ENCODE data around the gene CARD10. TPM values are rescaled to one million over a fixed set of nuclear protein-coding genes. Genes with fewer than 3 reads are reported as not detected.
A peak's percentile ranks its signal among the peaks of the same experiment; 100 is the strongest.
"Not testable (repeated sequence)": the region's sequence is repeated elsewhere in the genome, so short reads cannot be mapped to it uniquely, and the experiment has no call there.

CARD10 gene
- total RNA-seq, 1 experiment from 2014 or later, result 14.6 TPM

DNA sequence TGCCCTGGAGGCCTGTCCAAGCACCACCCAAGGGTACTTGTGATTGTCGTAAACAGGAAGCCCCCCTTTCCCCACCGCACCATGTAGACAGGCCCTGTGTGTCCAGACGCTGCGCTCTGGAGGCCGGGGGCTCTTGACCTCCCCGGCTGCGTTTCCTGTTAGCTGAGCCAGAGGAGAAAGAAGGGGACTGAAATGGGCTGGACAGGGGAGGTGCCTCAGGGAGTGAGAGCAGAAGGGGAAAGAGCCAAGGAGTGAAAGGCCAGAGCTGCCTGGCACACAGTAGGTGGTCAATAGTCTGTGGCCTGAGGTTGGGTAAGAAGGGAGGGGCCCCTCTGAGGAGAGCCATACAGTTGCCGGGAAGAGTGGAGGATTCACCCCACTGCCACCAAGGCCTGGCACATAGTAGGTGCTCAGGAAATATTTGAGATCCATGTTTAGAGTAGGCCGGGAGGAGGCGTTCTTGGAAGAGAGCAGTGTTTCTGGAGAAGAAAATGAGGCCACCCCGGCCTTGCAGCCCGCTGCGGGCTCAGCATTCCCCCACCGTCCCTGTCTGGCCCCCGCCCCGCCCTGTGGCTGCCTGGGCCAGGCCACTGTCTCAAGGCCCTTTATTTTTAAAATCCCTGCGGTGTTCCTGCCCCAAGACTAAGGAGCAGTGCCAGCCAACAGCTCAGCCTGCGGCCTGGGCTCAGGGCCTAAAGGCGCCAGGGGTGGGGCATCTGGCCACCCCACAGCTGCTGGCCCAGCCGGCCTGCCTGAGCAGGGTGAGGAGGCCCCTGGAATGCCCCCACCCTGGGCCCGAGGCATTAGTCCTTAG lies 27.4 kb upstream of the CARD10 start:
- DNase-seq (ENCODE audit: low read depth in 1 of 2, low spot score in 2 of 2), result peak in 1 of 2 experiments; percentile 69
- Histone ChIP-seq H3K4me3 (peak overlapping the region; percentile 26; the same call in 1 of the 2 replicates), H3K36me3 (no peaks in the 10 kb centered on the region)

DNA sequence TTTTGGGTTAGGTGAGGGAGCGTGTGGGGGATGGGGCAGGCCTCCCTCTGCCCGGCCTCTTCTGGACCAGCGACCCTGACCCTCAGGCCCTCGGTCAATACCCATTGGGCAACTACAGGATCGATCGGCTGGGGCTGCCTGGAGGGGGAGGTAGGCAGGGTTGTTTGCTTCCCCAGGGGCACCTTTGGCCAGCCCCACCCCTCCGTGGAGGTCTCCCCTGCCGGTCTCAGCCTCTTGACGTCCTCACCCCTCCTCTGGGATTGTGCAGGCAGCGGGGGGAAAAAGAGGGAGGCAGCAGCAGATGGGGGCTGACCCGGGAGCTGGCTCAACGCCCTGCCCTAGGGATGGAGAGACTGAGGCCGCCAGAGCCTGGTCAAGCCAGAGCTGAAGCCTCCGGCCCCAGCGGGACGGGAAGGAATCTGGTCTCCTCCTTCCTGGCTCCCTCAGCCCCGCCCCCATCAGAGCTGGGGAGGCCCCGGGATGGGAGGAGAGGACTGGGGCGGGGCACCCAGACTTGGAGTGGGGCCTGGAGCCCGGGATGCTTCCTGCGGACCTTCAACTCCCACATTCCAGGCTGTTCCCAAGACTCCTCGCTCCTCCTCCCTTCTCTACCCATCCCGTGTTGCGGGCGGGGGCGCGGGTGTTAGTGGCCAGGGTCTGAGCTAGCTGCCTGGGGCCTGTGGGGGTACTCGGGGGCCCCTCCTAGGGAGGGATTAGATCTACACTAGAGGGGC lies 26.7 kb upstream of the CARD10 start:
- Histone ChIP-seq H3K4me1 (replicated peaks) (peaks cover 32% of the 10 kb centered on the region), H3K27me3 (replicated peaks) (no peaks in the 10 kb centered on the region), H3K4me3 (peak overlapping the region; percentile 26), H3K36me3 (no peaks in the 10 kb centered on the region), H3K27ac (peak overlapping the region; percentile 87), H3K9me3 (replicated peaks) (no peaks in the 10 kb centered on the region)
- DNase-seq (ENCODE audit: low read depth in 1 of 2, low spot score in 2 of 2), result peak; percentile 93 to 95

More for the DNA sequence above, 27.4 kb upstream of the CARD10 start:
- H3K9me3 ChIP-seq (replicated peaks), result no peaks in the 10 kb centered on the region
- peaks cover 30% of the 10 kb centered on the region for H3K4me1 ChIP-seq (replicated peaks)
- peak overlapping the region; percentile 87 for H3K27ac ChIP-seq
- H3K27me3 ChIP-seq (replicated peaks), result no peaks in the 10 kb centered on the region

DNA sequence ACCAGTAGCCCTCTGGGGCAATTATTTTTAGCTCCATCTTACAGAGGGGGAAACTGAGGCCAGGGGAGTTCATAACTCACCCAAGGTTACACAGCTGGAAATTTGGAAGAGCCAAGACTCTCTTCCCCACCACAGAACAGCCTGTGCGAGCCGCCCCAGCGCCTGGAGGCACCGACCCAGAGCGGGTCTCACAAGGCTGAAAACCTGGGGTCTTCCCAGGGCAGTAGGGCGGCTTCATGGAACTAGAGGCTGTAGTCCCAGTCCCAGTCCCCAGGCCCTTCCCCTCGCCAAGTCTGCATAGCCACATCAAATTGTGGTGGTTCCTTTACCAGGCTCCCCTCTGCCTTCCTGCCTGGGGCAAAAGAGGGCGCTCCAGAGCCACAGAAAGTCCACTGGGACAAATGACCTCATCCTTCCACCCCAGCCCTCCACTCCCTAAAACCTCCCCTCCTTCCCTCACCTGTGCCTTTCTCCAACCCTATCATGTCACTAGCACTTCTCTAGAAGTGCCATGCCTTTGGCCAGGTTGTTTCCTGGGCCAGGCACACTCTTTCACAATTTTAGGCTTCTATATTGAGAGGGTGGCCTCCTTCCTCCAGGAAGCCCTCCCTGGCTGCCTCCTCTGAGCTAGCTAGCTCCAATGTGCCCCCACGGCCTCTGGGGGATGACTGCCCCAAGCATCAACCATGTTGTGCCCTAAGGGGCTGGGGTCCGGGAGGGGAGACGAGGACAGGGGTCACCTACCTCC lies 25.9 kb upstream of the CARD10 start:
- peaks cover 32% of the 10 kb centered on the region for H3K4me1 ChIP-seq (replicated peaks)
- no peaks in the 10 kb centered on the region for H3K36me3 ChIP-seq
- H3K27ac ChIP-seq, result peak overlapping the region; percentile 87
- no peaks in the 10 kb centered on the region for H3K27me3 ChIP-seq (replicated peaks)
- H3K9me3 ChIP-seq (replicated peaks), result no peaks in the 10 kb centered on the region
- peak; percentile 63 to 76 for DNase-seq (ENCODE audit: low read depth in 1 of 2, low spot score in 2 of 2)
- peak overlapping the region; percentile 26 for H3K4me3 ChIP-seq

DNA sequence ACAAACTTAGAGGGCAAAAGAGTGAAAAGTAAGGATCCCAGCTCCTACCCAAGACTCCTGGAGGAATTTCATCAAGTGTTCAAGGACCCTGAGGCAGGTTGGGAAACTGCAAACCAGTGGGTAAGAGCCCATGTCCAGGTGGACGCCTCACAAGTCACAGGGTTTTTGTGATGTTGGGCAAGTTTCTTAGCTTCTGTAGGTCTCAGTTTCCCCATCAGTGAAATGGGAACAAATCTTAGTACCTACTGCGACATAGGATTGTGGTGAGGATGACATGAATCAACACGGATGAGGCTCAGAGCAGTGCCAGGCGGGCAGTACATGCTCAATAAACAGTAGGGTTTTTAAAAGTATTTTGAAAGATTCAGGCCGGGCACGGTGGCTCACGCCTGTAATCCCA lies 23.7 kb upstream of the CARD10 start:
- Histone ChIP-seq H3K4me1 (replicated peaks) (peaks cover 40% of the 10 kb centered on the region), H3K4me3 (no peak overlapping the region), H3K9me3 (replicated peaks) (no peaks in the 10 kb centered on the region), H3K27ac (no peak overlapping the region), H3K27me3 (replicated peaks) (no peaks in the 10 kb centered on the region), H3K36me3 (no peaks in the 10 kb centered on the region)
- no peak for DNase-seq (ENCODE audit: low read depth in 1 of 2, low spot score in 2 of 2)

DNA sequence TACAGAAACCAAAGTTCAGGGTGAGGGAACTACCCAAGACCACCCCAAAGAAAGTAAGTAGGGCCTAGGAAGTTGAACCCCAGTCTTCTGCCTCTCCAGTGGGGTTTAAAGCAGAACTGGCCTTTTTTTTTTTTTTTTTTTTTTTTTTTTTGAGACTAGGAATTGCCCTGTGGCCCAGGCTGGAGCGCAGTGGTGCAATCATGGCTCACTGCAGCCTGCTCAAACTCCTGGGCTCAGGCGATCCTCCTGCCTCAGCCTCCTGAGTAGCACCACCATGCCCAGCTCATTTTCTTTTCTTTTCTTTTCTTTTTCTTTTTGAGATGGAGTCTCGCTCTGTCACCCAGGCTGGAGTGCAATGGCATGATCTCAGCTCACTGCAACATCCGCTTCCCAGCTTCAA lies 23.2 kb upstream of the CARD10 start:
- DNase-seq (ENCODE audit: low read depth in 1 of 2, low spot score in 2 of 2); H3K27ac ChIP-seq; H3K36me3 ChIP-seq; H3K27me3 ChIP-seq (replicated peaks); H3K4me3 ChIP-seq; H3K9me3 ChIP-seq (replicated peaks): not testable (repeated sequence)
- H3K4me1 ChIP-seq (replicated peaks), result peaks cover 40% of the 10 kb centered on the region

DNA sequence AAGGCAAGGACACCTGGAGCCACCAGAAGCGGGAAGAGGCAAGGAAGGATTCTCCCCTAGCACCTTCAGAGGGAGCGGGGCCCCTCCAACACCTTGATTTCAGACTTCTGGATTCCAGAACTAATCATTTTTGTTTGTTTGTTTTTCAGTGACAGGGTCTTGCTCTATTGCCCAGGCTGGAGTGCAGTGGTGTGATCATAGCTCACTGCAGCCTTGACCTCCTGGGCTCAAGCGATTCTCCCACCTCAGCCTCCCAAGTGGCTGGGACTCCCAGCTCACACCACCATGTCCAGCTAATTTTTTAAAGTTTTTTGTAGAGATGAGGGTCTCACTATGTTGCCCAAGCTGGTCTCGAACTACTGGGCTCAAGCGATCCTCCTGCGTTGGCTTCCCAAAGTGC lies 20.6 kb upstream of the CARD10 start:
- not testable (repeated sequence) for H3K27ac ChIP-seq; H3K27me3 ChIP-seq (replicated peaks); H3K36me3 ChIP-seq; H3K4me3 ChIP-seq; H3K9me3 ChIP-seq (replicated peaks); DNase-seq (ENCODE audit: low read depth in 1 of 2, low spot score in 2 of 2)
- H3K4me1 ChIP-seq (replicated peaks), result peaks cover 16% of the 10 kb centered on the region

DNA sequence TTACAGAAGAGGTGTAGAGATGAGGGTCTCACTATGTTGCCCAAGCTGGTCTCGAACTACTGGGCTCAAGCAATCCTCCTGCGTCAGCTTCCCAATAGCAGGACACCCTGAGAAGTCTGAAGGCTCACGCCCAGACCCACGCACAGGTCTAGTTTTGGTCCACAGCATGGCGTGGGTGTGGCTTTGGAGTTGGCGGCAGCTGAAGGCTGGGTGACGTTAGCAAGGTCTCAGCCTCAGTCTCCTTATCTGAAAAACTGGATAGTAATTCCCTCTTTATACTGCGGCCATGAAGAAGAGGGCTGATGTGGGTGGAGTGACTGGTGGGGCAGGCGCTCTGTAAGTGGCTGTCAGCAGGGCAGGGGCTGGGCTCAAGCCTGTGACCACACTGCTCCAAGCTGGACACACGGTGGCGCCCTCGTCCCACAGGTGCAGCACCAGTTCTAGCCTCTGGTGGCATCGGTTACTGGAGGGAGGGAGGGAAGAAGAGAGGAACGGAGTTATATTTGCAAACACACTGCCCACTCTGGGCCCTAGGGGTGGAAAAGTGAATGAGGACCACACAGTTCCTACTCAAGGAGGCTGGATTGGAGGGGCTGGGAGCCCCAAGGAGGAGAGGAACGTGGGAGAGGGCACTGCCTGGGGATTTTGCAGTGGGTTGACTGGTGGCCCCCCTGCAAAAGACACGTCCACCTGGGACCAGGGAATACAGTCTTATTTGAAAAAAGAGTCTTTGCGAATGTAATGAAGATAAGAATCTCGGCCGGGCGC lies 19.6 kb upstream of the CARD10 start:
- Histone ChIP-seq H3K4me3 (no peak overlapping the region), H3K4me1 (replicated peaks) (peaks cover 24% of the 10 kb centered on the region)
- peak; percentile 76 to 93 for DNase-seq (ENCODE audit: low read depth in 1 of 2, low spot score in 2 of 2)

DNA sequence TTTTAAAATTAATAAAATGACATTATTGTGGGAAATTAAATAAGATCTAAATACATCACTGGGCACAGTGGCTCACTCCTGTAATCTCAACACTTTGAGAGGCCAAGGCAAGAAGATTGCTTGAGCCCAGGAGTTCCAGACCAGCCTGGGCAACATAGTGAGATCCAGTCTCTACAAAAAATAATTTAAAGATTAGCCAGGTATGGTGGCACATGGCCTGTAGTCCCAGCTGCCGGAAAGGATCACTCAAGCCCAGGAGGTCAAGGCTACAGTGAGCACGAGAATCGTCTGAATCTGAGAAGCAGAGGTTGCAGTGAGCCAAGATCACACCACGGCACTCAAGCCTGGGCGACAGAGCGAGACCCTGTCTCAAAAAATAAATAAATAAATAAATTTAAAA lies 15.9 kb upstream of the CARD10 start:
- peaks cover 24% of the 10 kb centered on the region for H3K4me1 ChIP-seq (replicated peaks)
- no peaks in the 10 kb centered on the region for H3K36me3 ChIP-seq
- DNase-seq (ENCODE audit: low read depth in 1 of 2, low spot score in 2 of 2), result no peak
- no peak overlapping the region for H3K27ac ChIP-seq
- H3K27me3 ChIP-seq (replicated peaks), result no peaks in the 10 kb centered on the region
- H3K9me3 ChIP-seq (replicated peaks), result no peaks in the 10 kb centered on the region
- no peak overlapping the region for H3K4me3 ChIP-seq

More for the DNA sequence above, 19.6 kb upstream of the CARD10 start:
- no peak overlapping the region for H3K27ac ChIP-seq
- no peaks in the 10 kb centered on the region for H3K9me3 ChIP-seq (replicated peaks)
- H3K27me3 ChIP-seq (replicated peaks), result no peaks in the 10 kb centered on the region
- no peaks in the 10 kb centered on the region for H3K36me3 ChIP-seq

DNA sequence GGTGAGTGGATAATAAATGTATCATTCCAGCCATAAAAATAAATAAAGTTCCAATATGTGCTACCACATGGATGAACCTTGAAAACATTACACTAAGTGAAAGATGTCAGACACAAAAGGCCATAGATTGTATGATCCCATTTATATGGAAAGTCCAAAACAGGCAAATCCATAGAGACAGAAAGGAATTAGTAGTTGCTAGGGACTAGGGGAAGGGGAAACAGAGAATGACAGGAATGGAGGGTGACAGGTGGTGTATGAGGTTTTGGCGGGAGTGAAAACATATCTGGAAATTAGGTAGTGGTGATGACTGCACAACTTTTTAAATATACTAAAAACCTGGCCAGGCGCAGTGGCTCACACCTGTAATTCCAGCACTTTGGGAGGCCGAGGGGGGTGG lies 15.2 kb upstream of the CARD10 start:
- H3K27ac ChIP-seq, result no peak overlapping the region

DNA sequence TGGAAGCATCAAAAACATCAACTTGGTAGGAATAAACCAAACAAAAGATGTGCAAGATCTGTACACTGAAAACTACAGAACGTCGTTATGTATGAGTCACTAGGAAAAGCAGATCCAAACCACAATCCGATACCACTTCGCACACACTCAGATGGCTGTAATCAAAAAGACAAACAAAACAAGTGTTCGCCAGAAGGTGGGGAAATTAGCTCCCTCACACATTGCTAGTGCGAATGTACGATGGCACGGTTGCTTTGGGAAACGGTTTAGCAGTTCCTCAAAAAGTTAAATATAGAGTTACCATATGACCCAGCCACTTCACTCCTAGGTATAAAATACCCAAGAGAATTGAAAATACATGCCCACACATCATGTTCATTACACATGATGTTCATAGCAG lies 14.8 kb upstream of the CARD10 start:
- Histone ChIP-seq H3K27ac (0 out of 2 replicates have a peak overlapping the region, but pooled peaks have one; percentile 10), H3K9me3 (replicated peaks) (no peaks in the 10 kb centered on the region), H3K36me3 (no peaks in the 10 kb centered on the region), H3K4me1 (replicated peaks) (peaks cover 23% of the 10 kb centered on the region), H3K4me3 (no peak overlapping the region), H3K27me3 (replicated peaks) (no peaks in the 10 kb centered on the region)
- peak in 1 of 2 experiments; percentile 60 for DNase-seq (ENCODE audit: low read depth in 1 of 2, low spot score in 2 of 2)

More for the DNA sequence above, 15.2 kb upstream of the CARD10 start:
- no peak overlapping the region for H3K4me3 ChIP-seq
- no peaks in the 10 kb centered on the region for H3K36me3 ChIP-seq
- no peaks in the 10 kb centered on the region for H3K27me3 ChIP-seq (replicated peaks)
- peaks cover 24% of the 10 kb centered on the region for H3K4me1 ChIP-seq (replicated peaks)
- DNase-seq (ENCODE audit: low read depth in 1 of 2, low spot score in 2 of 2), result no peak
- no peaks in the 10 kb centered on the region for H3K9me3 ChIP-seq (replicated peaks)

DNA sequence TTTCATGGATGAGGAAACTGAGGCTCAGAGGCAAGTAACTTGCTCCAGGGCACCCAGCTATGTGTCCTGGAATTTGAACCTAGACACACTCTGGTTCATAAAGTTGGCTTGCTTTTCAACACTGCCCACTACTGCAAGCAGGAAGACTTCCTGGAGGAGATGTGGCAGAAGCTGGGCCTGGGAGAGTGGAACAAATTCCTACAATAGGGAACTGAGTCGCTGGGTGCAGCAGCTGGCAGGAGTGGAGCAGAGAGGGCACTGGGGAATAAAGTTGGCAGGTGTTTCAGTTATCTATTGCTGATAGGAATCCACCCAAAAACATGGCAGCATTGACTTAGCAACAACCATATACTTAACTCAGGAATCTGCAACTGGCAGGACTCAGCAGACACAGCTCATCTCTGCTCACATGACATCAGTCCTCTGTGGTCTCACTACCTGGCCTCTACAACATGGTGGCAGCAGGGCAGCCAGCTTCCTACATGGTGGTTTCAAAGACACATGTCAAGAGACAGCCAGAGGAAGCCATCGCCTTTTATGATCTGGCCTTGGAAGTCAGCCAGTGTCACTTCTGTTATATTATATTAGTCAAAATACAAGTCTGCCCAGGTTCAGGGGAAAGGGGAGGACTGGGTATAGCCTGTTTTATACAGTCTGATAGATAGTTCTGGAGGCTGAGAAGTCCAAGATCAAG lies 10.6 kb upstream of the CARD10 start:
- Histone ChIP-seq H3K9me3 (replicated peaks) (no peaks in the 10 kb centered on the region), H3K36me3 (no peaks in the 10 kb centered on the region), H3K27ac (no peak overlapping the region), H3K27me3 (replicated peaks) (no peaks in the 10 kb centered on the region), H3K4me3 (no peak overlapping the region), H3K4me1 (replicated peaks) (peaks cover 42% of the 10 kb centered on the region)
- DNase-seq (ENCODE audit: low read depth in 1 of 2, low spot score in 2 of 2), result no peak

DNA sequence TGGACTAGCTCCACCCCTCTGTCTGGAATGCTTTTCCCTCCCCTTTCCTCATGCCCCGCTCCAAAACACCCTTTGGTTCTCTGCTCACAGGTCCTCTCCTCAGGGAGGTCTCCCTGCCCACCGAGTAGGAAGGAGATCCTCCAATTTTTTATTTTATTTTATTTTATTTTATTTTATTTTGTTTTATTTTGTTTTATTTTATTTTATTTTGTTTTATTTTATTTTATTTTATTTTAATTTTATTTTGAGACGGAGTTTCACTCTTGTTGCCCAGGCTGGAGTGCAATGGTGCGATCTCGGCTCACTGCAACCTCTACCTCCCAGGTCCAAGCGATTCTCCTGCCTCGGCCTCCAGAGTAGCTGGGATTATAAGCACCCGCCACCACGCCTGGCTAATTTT lies 8.7 kb upstream of the CARD10 start:
- H3K4me3 ChIP-seq; H3K9me3 ChIP-seq (replicated peaks); H3K27ac ChIP-seq; H3K36me3 ChIP-seq; DNase-seq (ENCODE audit: low read depth in 1 of 2, low spot score in 2 of 2); H3K27me3 ChIP-seq (replicated peaks): not testable (repeated sequence)
- H3K4me1 ChIP-seq (replicated peaks), result peaks cover 32% of the 10 kb centered on the region

Data from SJSA1 (cell line).